ENCODE results near the gene ZNF599. TPM values are rescaled to one million over a fixed set of nuclear protein-coding genes. Genes with fewer than 3 reads are reported as not detected.

The ZNF599 gene
- total and polyA plus RNA-seq, 9 donors, result 6.0 to 10.4 (median 9.2) TPM

GRCh38 chr19:34731964-34732363 lies 41.1 kb downstream of the ZNF599 start:
- Histone ChIP-seq H3K27ac (no peak overlapping the region), H3K27me3 (no peaks in the 10 kb centered on the region), H3K36me3 (no peaks in the 10 kb centered on the region), H3K4me3 (no peak overlapping the region), H3K4me1 (ENCODE audit: insufficient read depth) (peaks cover 19% of the 10 kb centered on the region), H3K9me3 (peaks cover 0 to 3% of the 10 kb centered on the region in 2 donors)
- TF ChIP-seq EP300 (IDR thresholded peaks at IDR 0.05), result no peak
- TF ChIP-seq, protein P1, sequence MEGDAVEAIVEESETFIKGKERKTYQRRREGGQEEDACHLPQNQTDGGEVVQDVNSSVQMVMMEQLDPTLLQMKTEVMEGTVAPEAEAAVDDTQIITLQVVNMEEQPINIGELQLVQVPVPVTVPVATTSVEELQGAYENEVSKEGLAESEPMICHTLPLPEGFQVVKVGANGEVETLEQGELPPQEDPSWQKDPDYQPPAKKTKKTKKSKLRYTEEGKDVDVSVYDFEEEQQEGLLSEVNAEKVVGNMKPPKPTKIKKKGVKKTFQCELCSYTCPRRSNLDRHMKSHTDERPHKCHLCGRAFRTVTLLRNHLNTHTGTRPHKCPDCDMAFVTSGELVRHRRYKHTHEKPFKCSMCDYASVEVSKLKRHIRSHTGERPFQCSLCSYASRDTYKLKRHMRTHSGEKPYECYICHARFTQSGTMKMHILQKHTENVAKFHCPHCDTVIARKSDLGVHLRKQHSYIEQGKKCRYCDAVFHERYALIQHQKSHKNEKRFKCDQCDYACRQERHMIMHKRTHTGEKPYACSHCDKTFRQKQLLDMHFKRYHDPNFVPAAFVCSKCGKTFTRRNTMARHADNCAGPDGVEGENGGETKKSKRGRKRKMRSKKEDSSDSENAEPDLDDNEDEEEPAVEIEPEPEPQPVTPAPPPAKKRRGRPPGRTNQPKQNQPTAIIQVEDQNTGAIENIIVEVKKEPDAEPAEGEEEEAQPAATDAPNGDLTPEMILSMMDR (IDR thresholded peaks at IDR 0.05), result no peak
- no peak for TF ChIP-seq POLR2A (IDR thresholded peaks at IDR 0.05)
- 79 to 83% (median 80%) methylated on average over 7 of the region's 7 CpGs for WGBS, 3 donors
- DNase-seq, result peak in 1 of 5 donors; percentile 20
- intact Hi-C loops (cut with DNase I), result no loop called here

DNA sequence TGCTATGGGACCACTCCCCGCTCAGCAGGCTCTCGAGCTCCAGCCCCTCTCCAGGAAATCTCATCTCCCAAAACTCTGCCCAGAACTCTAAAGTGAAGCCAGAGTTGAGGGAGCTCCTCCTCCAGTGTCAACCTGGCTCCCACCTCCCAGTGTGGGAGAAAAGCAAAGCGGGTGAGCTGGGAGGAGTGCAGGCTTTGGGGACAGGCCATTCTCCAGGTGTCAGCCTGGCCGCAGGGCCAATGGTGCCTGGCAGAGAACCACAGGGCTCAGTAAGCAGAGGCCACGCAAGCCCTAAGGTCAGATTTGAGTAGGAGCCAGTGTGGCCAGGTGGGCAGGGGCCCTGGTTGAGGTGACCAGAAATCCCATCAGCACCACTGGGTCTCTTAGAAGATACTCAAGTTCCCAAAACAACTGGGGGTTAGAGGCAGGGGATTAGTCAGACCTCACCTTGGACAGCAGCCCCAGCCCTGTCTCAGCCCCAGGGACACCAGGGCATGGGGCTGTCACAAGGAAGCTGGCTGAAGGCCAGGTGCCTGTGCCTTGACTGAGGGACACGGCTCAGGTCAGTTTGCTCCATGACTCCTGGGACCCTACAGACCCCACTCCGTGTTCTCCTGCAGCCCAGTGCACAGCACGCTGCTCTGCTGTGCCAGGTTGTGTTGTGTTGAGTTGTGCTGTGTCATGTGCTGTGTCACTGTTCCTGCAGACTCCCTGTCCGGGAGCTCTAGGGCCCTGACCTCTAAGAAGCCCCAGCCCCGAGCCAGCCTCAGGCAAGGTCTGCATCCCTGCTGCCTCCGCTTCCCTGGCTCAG lies 41.8 kb downstream of the ZNF599 start:
- Histone ChIP-seq H3K4me1 (ENCODE audit: insufficient read depth) (peaks cover 19% of the 10 kb centered on the region), H3K36me3 (no peaks in the 10 kb centered on the region), H3K27ac (no peak overlapping the region), H3K27me3 (no peaks in the 10 kb centered on the region), H3K9me3 (peaks cover 0 to 3% of the 10 kb centered on the region in 2 donors), H3K4me3 (no peak overlapping the region)
- TF ChIP-seq, protein P1 (IDR thresholded peaks at IDR 0.05), result no peak
- no peak for TF ChIP-seq EP300 (IDR thresholded peaks at IDR 0.05)
- no peak for TF ChIP-seq POLR2A (IDR thresholded peaks at IDR 0.05)
- intact Hi-C loops (cut with DNase I), result no loop called here
- 79 to 86% (median 85%) methylated on average over 11 of the region's 11 CpGs for WGBS, 3 donors
- peak in 3 of 5 donors; percentile 21 to 36 (median 31) for DNase-seq

DNA sequence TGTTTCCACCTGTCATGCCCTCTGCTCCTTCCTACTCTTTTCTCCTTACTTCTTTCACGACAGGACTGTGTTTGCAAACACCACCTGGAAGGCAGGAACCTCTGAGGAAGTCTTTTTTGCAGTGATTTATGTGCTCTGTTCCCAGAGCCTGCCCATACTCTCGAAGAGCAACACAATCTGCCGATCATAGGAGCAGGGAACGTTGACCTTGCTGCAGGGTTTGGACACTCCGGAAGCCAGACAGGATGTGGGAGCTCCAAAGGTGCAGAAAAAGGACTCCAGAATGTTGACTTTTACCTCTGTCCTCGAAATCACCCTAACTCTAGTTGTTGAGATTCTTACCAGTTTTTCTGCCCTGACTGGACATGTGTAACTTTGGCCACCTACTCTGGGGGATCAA lies 47.6 kb downstream of the ZNF599 start:
- H3K27ac ChIP-seq, result no peak overlapping the region
- H3K4me3 ChIP-seq, result no peak overlapping the region
- H3K4me1 ChIP-seq (ENCODE audit: insufficient read depth), result no peaks in the 10 kb centered on the region
- H3K36me3 ChIP-seq, result no peaks in the 10 kb centered on the region
- 25 to 28% (median 27%) methylated on average over 6 of the region's 6 CpGs for WGBS, 3 donors
- no peaks in the 10 kb centered on the region for H3K27me3 ChIP-seq
- intact Hi-C loops (cut with DNase I), result no loop called here
- no peak for DNase-seq
- H3K9me3 ChIP-seq, result no peaks in the 10 kb centered on the region
- TF ChIP-seq, protein P1 (IDR thresholded peaks at IDR 0.05), result no peak
- TF ChIP-seq EP300 (IDR thresholded peaks at IDR 0.05) (no peak), POLR2A (IDR thresholded peaks at IDR 0.05) (no peak)

DNA sequence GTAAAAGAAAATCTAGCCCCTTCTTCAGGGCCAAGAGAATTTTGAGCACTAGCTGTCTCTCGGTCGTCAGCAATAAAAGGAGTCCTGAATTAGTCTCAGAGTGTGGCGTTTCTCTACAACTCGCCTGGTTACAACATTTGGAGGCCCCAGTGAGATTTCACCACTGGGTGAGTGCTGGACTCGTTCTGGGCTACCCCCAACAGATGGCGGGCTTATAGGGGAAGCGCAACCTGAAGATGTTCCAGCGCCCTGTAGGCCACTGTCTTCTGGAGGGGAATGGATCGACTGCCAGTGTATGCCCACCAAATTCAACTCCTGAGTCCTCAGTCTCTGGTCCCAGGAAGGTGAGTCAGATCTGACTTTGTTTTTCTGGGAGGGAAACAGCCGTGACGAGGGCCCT lies 50.7 kb downstream of the ZNF599 start:
- no peaks in the 10 kb centered on the region for H3K9me3 ChIP-seq
- TF ChIP-seq POLR2A (IDR thresholded peaks at IDR 0.05) (no peak), EP300 (IDR thresholded peaks at IDR 0.05) (no peak)
- TF ChIP-seq, protein P1 (IDR thresholded peaks at IDR 0.05), result no peak
- no peaks in the 10 kb centered on the region for H3K4me1 ChIP-seq (ENCODE audit: insufficient read depth)
- H3K27me3 ChIP-seq, result no peaks in the 10 kb centered on the region
- no peaks in the 10 kb centered on the region for H3K36me3 ChIP-seq
- WGBS, 3 donors, result 29 to 47% (median 36%) methylated on average over 11 of the region's 11 CpGs
- intact Hi-C loops (cut with DNase I), result no loop called here
- H3K27ac ChIP-seq, result no peak overlapping the region
- DNase-seq, result no peak
- no peak overlapping the region for H3K4me3 ChIP-seq

Measured in ovary (tissue), 9 donors.